CD14-positive monocyte (primary cell): ENCODE data around the gene COL9A2. TPM values are rescaled to one million over a fixed set of nuclear protein-coding genes. Genes with fewer than 3 reads are reported as not detected.

Experiments used
- DNase-seq, 3 donors: peaks; one replicate each; pipeline ENCODE4 v3.0.0-alpha.2; 2011 to 2022
- H2AFZ ChIP-seq: 2 replicates; pipeline ENCODE4 v1.6.0; 2012; ENCODE audit warnings: mild to moderate bottlenecking, low read depth, low read length, inconsistent platforms; ENCODE audit not compliant: insufficient read depth, poor library complexity, severe bottlenecking
- H3K27ac ChIP-seq, 2 donors: 1 replicate in 1 of 2; 2 replicates in 1 of 2; pipeline ENCODE4 v1.5.1; 2012 to 2013; ENCODE audit warnings: low read length in 2 of 2, control low read depth in 1 of 2, inconsistent platforms in 1 of 2, low read depth in 1 of 2, mild to moderate bottlenecking in 1 of 2
- H3K27me3 ChIP-seq, 2 donors: one replicate each; pipeline versions ENCODE4 v1.6.0 to v1.6.1; 2011 to 2013; ENCODE audit warnings: low read length in 2 of 2; ENCODE audit not compliant: control insufficient read depth in 2 of 2, insufficient read depth in 2 of 2
- H3K36me3 ChIP-seq, 2 donors: replicated peaks in 1 of 2; 1 replicate in 1 of 2; 2 replicates in 1 of 2; pipeline versions ENCODE4 v1.5.1 to v1.6.1; 2012 to 2013; ENCODE audit warnings: low read length in 2 of 2, control low read depth in 1 of 2, inconsistent platforms in 1 of 2, mild to moderate bottlenecking in 1 of 2; ENCODE audit not compliant: insufficient read depth in 2 of 2, control insufficient read depth in 1 of 2
- H3K4me1 ChIP-seq, 2 donors: 1 replicate in 1 of 2; 2 replicates in 1 of 2; pipeline versions ENCODE4 v1.5.1 to v1.6.1; 2012 to 2013; ENCODE audit warnings: low read length in 2 of 2, control low read depth in 1 of 2, inconsistent platforms in 1 of 2, mild to moderate bottlenecking in 1 of 2, moderate library complexity in 1 of 2; ENCODE audit not compliant: insufficient read depth in 2 of 2, control insufficient read depth in 1 of 2
- H3K4me2 ChIP-seq: replicated peaks from 2 replicates; pipeline ENCODE3; 2012; ENCODE audit warnings: low read length, moderate library complexity, mild to moderate bottlenecking; ENCODE audit not compliant: poor library complexity, severe bottlenecking; ENCODE audit errors: extremely low read depth
- H3K4me3 ChIP-seq, 3 experiments: fragments of 200-600 bp in 1 of 3; sonication (generic) in 1 of 3; replicated peaks in 1 of 3; 1 replicate in 2 of 3; 2 replicates in 1 of 3; pipeline ENCODE4 v1.5.1; 2011 to 2013; ENCODE audit warnings: low read length in 3 of 3, mild to moderate bottlenecking in 3 of 3, control low read depth in 2 of 3, low read depth in 2 of 3, inconsistent platforms in 1 of 3, moderate library complexity in 1 of 3
- H3K79me2 ChIP-seq: 2 replicates; pipeline ENCODE4 v1.6.0; 2012; ENCODE audit warnings: mild to moderate bottlenecking, control low read depth, inconsistent platforms, low read length, moderate library complexity; ENCODE audit not compliant: insufficient read depth
- H3K9ac ChIP-seq: 2 replicates; pipeline ENCODE4 v1.6.0; 2017; ENCODE audit warnings: low read length, mild to moderate bottlenecking; ENCODE audit not compliant: insufficient read depth, poor library complexity, severe bottlenecking
- H3K9me3 ChIP-seq, 2 donors: replicated peaks in 1 of 2; 1 replicate in 1 of 2; 2 replicates in 1 of 2; pipeline versions ENCODE4 v1.5.1 to v1.6.1; 2012 to 2013; ENCODE audit warnings: low read length in 2 of 2, control low read depth in 1 of 2; ENCODE audit not compliant: control insufficient read depth in 1 of 2, insufficient read depth in 1 of 2
- H4K20me1 ChIP-seq: 2 replicates; pipeline ENCODE4 v1.6.0; 2012; ENCODE audit warnings: mild to moderate bottlenecking, low read length, control low read depth, moderate library complexity; ENCODE audit not compliant: insufficient read depth
- H3K27ac Mint-ChIP-seq, 7 donors: one replicate each; pipeline ENCODE4 v1.8.0; 2020; ENCODE audit warnings: mild to moderate bottlenecking in 7 of 7, mixed read lengths in 7 of 7, moderate library complexity in 6 of 7, inconsistent platforms in 2 of 7
- H3K27me3 Mint-ChIP-seq, 3 donors: one replicate each; pipeline ENCODE4 v1.8.0; 2021 to 2022; ENCODE audit warnings: low read depth in 3 of 3, mild to moderate bottlenecking in 3 of 3, mixed read lengths in 3 of 3, moderate library complexity in 3 of 3, inconsistent platforms in 1 of 3
- H3K36me3 Mint-ChIP-seq, 2 donors: one replicate each; pipeline ENCODE4 v1.8.0; 2020; ENCODE audit warnings: mixed read lengths in 2 of 2, inconsistent platforms in 1 of 2, mild to moderate bottlenecking in 1 of 2
- H3K4me1 Mint-ChIP-seq: one replicate; pipeline ENCODE4 v1.8.0; 2020; ENCODE audit warnings: mild to moderate bottlenecking, mixed read lengths
- H3K4me3 Mint-ChIP-seq, 2 donors: one replicate each; pipeline ENCODE4 v1.8.0; 2020; ENCODE audit warnings: mild to moderate bottlenecking in 2 of 2, mixed read lengths in 2 of 2, moderate library complexity in 1 of 2
- H3K9me3 Mint-ChIP-seq, 7 donors: one replicate each; pipeline ENCODE4 v1.8.0; 2020 to 2022; ENCODE audit warnings: mixed read lengths in 7 of 7, mild to moderate bottlenecking in 6 of 7, moderate library complexity in 6 of 7, inconsistent platforms in 2 of 7
- CTCF ChIP-seq: fragments of 200-600 bp; IDR thresholded peaks from one replicate; pipeline ENCODE4 v1.8.0; 2022; ENCODE audit warnings: antibody characterized with exemption, mild to moderate bottlenecking
- WGBS: methylation state at CpG from one replicate; pipeline ENCODE4 v1.1.5; 2013; ENCODE audit warnings: missing lambda C conversion rate; ENCODE audit not compliant: insufficient coverage; 5-methylcytosine and 5-hydroxymethylcytosine counted together
- intact Hi-C, 2 donors: fragments of 100-400 bp; cut with micrococcal nuclease; formaldehyde crosslinking; loops; one replicate each; pipeline versions ENCODE4 v1.15.0 to v1.15.1; 2023
- polyA plus RNA-seq, 3 donors: library from polyadenylated mRNA; depleted of rRNA in 1 of 3; unstranded in 2 of 3; stranded (reverse) in 1 of 3; fragments of 300-500 nt in 2 of 3; fragments of >200 nt in 1 of 3; fragmentation: Illumina TruSeq in 2 of 3; gene quantifications; 1 replicate in 2 of 3; 2 replicates in 1 of 3; pipeline ENCODE4 v1.2.3, GENCODE V29; 2012 to 2021

The COL9A2 gene
- polyA plus RNA-seq, 3 donors = 2.0 to 24.3 (median 2.6) TPM

- H3K27ac ChIP-seq = no peak overlapping the region
- H3K36me3 ChIP-seq = peaks cover 83 to 98% of the 10 kb centered on the region in 2 donors
- H3K9me3 Mint-ChIP-seq = no peaks in the 10 kb centered on the region
- no peak overlapping the region for H3K4me2 ChIP-seq
- no peaks in the 10 kb centered on the region for H3K27me3 Mint-ChIP-seq
- no peak overlapping the region for H3K27ac Mint-ChIP-seq
- no peaks in the 10 kb centered on the region for H3K9me3 ChIP-seq
- intact Hi-C loops = loop anchor here in 1 of 2 donors (5.0 kb wide), 1 partner anchor 44 kb away; no protein-coding TSS in a partner anchor
- H3K36me3 Mint-ChIP-seq = peaks cover 65 to 83% of the 10 kb centered on the region in 2 donors
- no peak overlapping the region for H2AFZ ChIP-seq
- H3K4me3 Mint-ChIP-seq = no peak overlapping the region
- TF ChIP-seq CTCF = no peak
- no peak overlapping the region for H3K9ac ChIP-seq
- H3K4me3 ChIP-seq = no peak overlapping the region
- H4K20me1 ChIP-seq = peaks cover 21% of the 10 kb centered on the region
- H3K4me1 ChIP-seq = no peaks in the 10 kb centered on the region
- H3K79me2 ChIP-seq = peaks cover 29% of the 10 kb centered on the region
- H3K27me3 ChIP-seq = no peaks in the 10 kb centered on the region
- no peak for DNase-seq
- H3K4me1 Mint-ChIP-seq = no peaks in the 10 kb centered on the region
Measured at GRCh38 chr1:40268211-40268610, 48.9 kb downstream of the COL9A2 start.

GRCh38 chr1:40267767-40268187, 49.3 kb downstream of the COL9A2 start:
- H3K36me3 Mint-ChIP-seq = peaks cover 65 to 83% of the 10 kb centered on the region in 2 donors
- Histone ChIP-seq H2AFZ (no peak overlapping the region), H3K9ac (no peak overlapping the region), H3K36me3 (peaks cover 84 to 98% of the 10 kb centered on the region in 2 donors), H3K27ac (no peak overlapping the region), H3K27me3 (no peaks in the 10 kb centered on the region), H3K79me2 (peaks cover 33% of the 10 kb centered on the region), H4K20me1 (peaks cover 21% of the 10 kb centered on the region), H3K4me3 (no peak overlapping the region), H3K4me1 (no peaks in the 10 kb centered on the region), H3K9me3 (no peaks in the 10 kb centered on the region), H3K4me2 (no peak overlapping the region)
- no peak overlapping the region for H3K4me3 Mint-ChIP-seq
- H3K27ac Mint-ChIP-seq = no peak overlapping the region
- H3K9me3 Mint-ChIP-seq = no peaks in the 10 kb centered on the region
- H3K4me1 Mint-ChIP-seq = no peaks in the 10 kb centered on the region
- no CpG with 5 or more reads among the region's 2 CpGs for WGBS
- TF ChIP-seq CTCF = no peak
- H3K27me3 Mint-ChIP-seq = no peaks in the 10 kb centered on the region
- DNase-seq = no peak
- intact Hi-C loops = loop anchor here in 1 of 2 donors (5.0 kb wide), 1 partner anchor 45 kb away; no protein-coding TSS in a partner anchor
